ENCODE results near the gene ERRFI1.

ERRFI1 gene

GRCh38 chr1:8003438-8004112 is 22.5 kb downstream of the ERRFI1 start:
- DNase-seq = no peak

GRCh38 chr1:8002921-8003320 is 23.2 kb downstream of the ERRFI1 start:
- DNase-seq = no peak

- no peak for DNase-seq
Measured at GRCh38 chr1:8002329-8002910, 23.7 kb downstream of the ERRFI1 start.

- no peak for DNase-seq
Measured at GRCh38 chr1:7995437-7995836, 30.7 kb downstream of the ERRFI1 start.

- DNase-seq = no peak
Measured at GRCh38 chr1:7994827-7995226, 31.3 kb downstream of the ERRFI1 start.

- no peak for DNase-seq
Measured at GRCh38 chr1:7993593-7994479, 32.3 kb downstream of the ERRFI1 start.

- DNase-seq = no peak
Measured at GRCh38 chr1:7992885-7993284, 33.2 kb downstream of the ERRFI1 start.

GRCh38 chr1:7991504-7992440 is 34.3 kb downstream of the ERRFI1 start:
- DNase-seq = no peak

- DNase-seq = no peak
Measured at GRCh38 chr1:7989762-7990428, 36.2 kb downstream of the ERRFI1 start.

- no peak for DNase-seq
Measured at GRCh38 chr1:7988576-7988975, 37.5 kb downstream of the ERRFI1 start.

GRCh38 chr1:7987528-7987927 is 38.6 kb downstream of the ERRFI1 start:
- DNase-seq = no peak

- no peak for DNase-seq
Measured at GRCh38 chr1:7985851-7986612, 40.1 kb downstream of the ERRFI1 start.

- DNase-seq = no peak
Measured at GRCh38 chr1:7984811-7985210, 41.3 kb downstream of the ERRFI1 start.

GRCh38 chr1:7983086-7983778 is 42.9 kb downstream of the ERRFI1 start:
- no peak for DNase-seq

GRCh38 chr1:7980984-7981383 is 45.1 kb downstream of the ERRFI1 start:
- DNase-seq = no peak

GRCh38 chr1:7975212-7975865 is 50.8 kb downstream of the ERRFI1 start:
- peak; percentile 90 for DNase-seq

GRCh38 chr1:7973086-7973485 is 53.0 kb downstream of the ERRFI1 start:
- no peak for DNase-seq

- no peak for DNase-seq
Measured at GRCh38 chr1:7972285-7972684, 53.8 kb downstream of the ERRFI1 start.

GRCh38 chr1:7971024-7971423 is 55.1 kb downstream of the ERRFI1 start:
- no peak for DNase-seq

- DNase-seq = no peak
Measured at GRCh38 chr1:7970246-7970645, 55.9 kb downstream of the ERRFI1 start.
